Stimulated activated CD4-positive, alpha-beta T cell treated with anti-CD3 and anti-CD28 coated beads, Interleukin-2, amount 100 ng/mL, for 48 hours (primary cell): ENCODE results near the gene PDE7B.

Source experiments
- DNase-seq, 2 donors: peaks; one replicate each; pipeline ENCODE4 v3.0.0-alpha.2; 2020

Gene PDE7B

GRCh38 chr6:135939208-135939591, 87.7 kb downstream of the PDE7B start:
- DNase-seq = no peak

GRCh38 chr6:135940616-135941167, 89.2 kb downstream of the PDE7B start:
- no peak for DNase-seq

DNA sequence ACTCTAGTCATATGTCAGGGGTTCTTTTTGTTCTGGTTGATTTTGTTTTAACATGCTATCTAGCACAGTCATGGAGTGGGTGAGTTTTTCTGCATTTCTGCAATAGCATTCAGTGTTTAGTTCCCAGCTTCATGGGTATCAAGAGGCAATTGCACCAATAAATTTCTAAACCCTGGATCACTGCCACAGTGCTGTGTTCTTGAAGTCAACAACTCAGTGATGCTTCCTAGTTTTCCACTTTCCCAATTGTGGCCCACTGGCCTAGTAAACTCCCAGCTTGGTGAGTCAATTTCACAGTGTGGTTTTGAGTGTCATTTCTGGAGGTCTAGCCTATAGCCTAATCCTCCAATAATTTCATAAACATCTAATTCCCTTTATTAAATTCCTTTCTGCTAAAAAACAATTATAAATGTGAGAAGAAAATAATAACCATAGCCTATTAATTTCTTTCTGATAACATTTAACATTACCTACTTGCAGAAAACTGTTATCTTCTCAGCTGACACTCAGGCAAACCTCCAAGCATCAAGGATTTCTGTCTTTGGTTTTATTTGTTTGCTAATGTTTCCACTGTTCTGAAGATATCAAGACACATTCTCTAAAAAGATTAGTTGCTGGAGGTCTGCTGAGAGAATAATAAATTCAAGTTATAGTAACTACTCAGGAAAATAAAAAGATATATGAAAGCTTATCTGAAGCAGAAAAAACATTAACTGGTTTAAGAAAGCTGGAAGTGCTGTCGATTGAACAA, 89.9 kb downstream of the PDE7B start:
- no peak for DNase-seq

DNA sequence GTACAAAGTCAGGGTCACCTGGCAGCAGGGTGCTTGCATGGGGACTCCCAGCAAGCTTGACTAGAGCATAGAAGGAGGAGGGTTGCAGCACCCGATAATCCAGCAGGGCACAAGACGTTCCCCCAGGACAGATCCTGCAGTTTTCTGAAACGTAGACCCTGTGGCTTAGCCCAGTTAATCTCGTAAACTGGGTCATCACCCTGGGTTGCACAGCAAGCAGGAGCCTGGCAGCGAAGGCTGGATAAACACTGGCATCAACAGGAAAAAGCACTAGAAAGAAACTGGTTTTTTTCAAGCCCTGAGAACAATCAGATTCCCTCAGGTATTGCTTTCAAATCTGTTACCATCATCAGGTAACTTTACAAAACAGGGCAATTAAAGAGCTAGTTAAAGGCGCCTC, 92.6 kb downstream of the PDE7B start:
- DNase-seq = no peak

DNA sequence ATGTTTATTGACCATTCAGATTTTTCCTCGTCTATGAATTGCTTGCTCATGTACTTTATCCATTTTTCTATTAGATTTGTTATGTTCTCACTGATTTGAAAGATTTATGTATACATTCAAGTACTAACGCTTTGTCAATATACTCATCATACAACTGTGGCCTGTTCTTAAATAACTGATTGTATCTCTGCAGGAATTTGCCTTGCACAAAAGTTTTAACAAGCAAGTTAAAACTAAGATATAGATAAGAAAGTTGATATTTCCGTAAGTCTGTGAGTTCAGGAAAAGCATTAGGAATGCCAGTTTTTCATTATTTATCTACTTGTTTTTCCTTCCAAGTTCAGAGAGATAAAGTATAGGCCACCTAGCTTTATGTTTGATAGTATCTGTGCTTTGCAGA, 95.2 kb downstream of the PDE7B start:
- no peak for DNase-seq

- DNase-seq = no peak
These were observed 99.2 kb downstream of the PDE7B start for GRCh38 chr6:135950669-135951068.

DNA sequence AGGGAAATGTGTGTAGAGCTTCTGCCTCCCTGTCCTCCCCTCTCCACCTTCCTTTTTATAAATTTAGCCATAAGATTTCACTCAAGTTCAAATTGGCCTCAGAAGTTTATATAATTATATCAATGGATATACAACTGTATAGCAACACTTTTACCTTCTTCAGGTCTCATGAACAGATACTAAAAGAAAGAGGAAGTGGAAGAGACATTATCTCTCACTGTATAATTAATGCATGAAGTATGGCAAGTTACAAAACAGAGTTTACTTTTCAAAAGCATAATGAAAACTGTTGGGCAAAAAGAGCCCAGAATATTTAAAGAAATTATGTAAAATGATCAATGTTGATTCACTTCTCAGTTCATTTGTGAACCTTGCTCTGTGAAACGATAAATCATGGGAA, 99.7 kb downstream of the PDE7B start:
- DNase-seq = no peak

- no peak for DNase-seq
These were observed 102.3 kb downstream of the PDE7B start for GRCh38 chr6:135953818-135954217.

- no peak for DNase-seq
These were observed 103.6 kb downstream of the PDE7B start for GRCh38 chr6:135955099-135955498.

GRCh38 chr6:135962731-135963130, 111.2 kb downstream of the PDE7B start:
- DNase-seq = no peak

- no peak for DNase-seq
These were observed 119.2 kb downstream of the PDE7B start for GRCh38 chr6:135970750-135971149.

DNA sequence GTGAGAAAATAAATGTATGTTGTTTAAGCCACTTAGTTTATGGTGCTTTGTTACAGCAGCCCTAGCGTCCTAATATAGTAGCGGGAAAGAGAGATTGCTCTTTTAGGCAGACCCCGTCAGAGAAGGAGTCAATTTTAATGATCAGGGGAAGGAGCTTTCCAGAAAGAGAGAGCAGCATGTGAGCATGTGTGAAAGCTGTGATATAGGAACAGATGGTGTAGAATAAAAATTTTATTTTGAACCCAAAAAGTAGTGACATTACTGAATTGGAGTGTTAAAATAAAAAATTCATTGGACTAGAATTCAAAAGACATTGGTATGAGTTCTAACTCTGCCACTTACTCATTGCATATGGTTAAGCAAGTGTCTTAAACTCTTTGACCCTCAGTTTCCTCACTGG, 119.8 kb downstream of the PDE7B start:
- DNase-seq = no peak

- DNase-seq = no peak
These were observed 120.6 kb downstream of the PDE7B start for GRCh38 chr6:135972150-135972549.

DNA sequence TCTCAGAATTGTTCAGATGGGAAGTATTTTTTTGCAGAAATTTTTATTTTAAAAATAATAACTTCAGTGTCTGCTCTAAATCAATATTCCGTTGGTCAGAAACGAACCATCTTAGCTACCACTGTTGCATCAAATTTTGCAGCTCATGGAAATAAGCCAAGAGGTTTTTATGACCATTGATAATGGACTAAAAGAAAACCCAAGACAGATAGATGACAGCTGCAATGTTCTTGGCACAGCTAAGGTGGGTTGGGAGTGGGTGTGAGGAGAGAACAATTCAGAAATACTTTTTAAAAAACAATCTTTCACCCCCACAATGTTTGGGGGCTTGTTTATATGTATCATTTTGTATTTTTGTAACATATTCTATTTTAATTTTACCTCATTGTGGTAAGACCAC, 121.1 kb downstream of the PDE7B start:
- no peak for DNase-seq

DNA sequence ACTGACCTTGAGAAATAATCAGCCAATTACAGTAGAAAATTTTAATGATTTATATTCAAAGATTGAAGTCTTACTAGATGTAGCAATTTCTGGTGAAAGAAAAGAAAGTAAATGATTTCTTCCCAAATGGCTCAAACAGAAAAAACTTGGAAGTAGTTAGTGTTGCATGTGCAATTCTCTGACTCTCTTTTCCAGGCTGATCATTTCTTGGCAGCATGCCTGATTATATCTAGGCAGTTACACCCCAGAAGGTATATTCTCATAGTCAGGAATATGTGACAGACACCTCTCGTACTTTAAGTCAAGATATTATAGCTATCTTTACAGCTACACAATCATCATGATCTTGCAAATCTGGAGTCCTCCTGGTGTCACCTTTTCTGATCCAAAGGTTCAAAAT, 122.9 kb downstream of the PDE7B start:
- no peak for DNase-seq

DNA sequence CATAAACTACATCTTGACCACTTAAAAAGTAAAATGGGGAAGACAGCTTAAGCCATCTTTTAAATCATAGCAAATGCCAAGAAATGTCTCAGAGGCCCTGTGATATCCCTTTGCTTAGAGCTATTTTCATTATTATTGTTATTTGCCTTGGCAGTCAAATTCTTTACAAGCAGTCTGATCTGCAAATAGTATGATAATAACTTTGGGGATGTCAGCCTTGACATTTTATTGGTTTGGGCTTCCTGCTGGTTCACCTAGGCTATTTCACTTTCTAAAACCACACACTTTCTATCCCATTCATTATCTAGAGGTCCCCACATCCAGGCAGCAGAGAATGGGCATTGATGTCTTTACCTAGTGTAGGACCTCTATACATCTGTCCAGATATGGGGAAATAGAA, 125.1 kb downstream of the PDE7B start:
- no peak for DNase-seq

GRCh38 chr6:135983093-135983492, 131.6 kb downstream of the PDE7B start:
- DNase-seq = no peak

- DNase-seq = no peak
These were observed 132.3 kb downstream of the PDE7B start for GRCh38 chr6:135983718-135984343.

- no peak for DNase-seq
These were observed 134.0 kb downstream of the PDE7B start for GRCh38 chr6:135985471-135985870.

GRCh38 chr6:135987226-135987625, 135.7 kb downstream of the PDE7B start:
- no peak for DNase-seq

DNA sequence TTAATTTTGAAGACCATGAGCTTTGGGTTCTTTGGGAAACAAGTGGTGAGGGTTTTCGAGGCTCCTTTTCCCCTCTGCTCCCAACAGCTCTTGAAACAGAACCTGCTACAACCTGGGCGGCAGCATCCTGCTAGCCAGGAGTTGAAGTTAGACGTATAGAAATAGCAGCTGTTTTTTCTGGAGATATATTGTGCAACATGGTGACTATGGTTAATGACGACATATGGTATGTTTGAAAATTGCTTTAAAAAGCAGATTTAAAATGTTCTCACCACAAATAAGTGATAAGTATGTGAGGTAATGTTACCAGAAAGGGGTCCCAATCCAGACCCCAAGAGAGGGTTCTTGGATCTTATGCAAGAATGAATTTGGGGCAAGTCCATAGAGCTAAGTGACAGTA, 138.9 kb downstream of the PDE7B start:
- DNase-seq = no peak

DNA sequence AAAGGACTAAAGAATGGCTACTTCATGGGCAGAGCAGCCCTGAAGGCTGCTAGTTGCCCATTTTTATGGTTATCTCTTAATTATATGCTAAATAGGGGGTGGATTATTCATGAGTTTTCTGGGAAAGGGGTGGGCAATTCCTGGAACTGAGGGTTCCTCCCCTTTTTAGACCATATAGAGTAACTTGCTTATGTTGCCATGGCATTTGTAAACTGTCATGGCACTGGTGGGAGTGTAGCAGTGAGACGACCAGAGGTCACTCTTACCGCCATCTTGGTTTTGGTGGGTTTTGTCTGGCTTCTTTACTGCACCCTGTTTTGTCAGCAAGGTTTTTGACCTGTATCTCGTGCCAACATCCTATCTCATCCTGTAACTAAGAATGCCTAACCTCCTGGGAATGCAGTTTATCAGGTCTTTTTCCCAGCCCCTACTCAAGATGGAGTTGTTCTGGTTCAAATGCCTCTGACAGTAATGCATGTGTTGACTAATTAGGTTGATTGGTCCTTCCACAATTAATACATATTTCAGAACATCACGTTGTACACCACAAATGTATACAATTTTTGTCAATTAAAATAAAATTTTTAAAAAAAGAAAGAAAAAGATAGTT, 139.5 kb downstream of the PDE7B start:
- DNase-seq = no peak

DNA sequence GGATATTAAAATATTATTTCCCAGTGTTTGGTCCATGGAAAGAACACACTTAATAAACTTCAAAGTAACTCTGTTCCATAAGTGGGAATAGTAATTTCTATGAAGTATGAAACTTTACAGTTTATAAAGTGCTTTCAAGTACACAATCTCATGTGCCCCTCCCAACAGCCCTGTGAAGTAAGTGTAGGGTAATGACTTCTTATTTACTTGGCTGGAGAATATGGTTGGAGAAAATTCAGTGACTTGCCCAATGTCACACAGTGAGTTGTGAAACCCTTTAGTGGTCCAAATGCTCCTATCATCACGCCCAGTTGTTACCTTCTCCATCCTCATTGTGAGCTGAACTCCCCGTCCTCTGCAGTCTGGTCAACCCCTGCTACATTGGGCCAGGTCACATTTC, 141.2 kb downstream of the PDE7B start:
- no peak for DNase-seq

GRCh38 chr6:135993361-135993760, 141.9 kb downstream of the PDE7B start:
- DNase-seq = no peak
